HEK293 (cell line): ENCODE results near the gene TMEM51.

Experiments
- CTCF ChIA-PET: fragments of 350-600 bp; formaldehyde crosslinking; extraction: SDS; loops from one replicate; lab custom pipeline; 2021; ENCODE audit warnings: antibody characterized with exemption; lab: Yijun Ruan, JAX
- POLR2A ChIA-PET: fragments of 300-600 bp; formaldehyde crosslinking; extraction: SDS; loops from one replicate; lab custom pipeline; 2020; ENCODE audit warnings: antibody characterized with exemption, inconsistent platforms; lab: Yijun Ruan, JAX
- H3K27ac ChIP-seq: fragments of 200-500 bp; sonication (Bioruptor generic); 2 replicates; pipeline ENCODE4 v1.5.1; 2014; ENCODE audit warnings: low read depth, low read length, control low read depth, inconsistent platforms; ENCODE audit errors: extremely low read depth
- H3K36me3 ChIP-seq, 2 experiments: fragments of 200-500 bp in 1 of 2; sonication (Bioruptor generic) in 1 of 2; 1 replicate in 1 of 2; 2 replicates in 1 of 2; pipeline ENCODE4 v1.5.1; 2014 to 2017; ENCODE audit warnings: inconsistent platforms in 2 of 2, low read length in 2 of 2; ENCODE audit not compliant: control insufficient read depth in 2 of 2, insufficient read depth in 1 of 2
- H3K4me1 ChIP-seq: fragments of 200-500 bp; sonication (Bioruptor generic); 2 replicates; pipeline ENCODE4 v1.5.1; 2014; ENCODE audit warnings: mild to moderate bottlenecking, low read length, inconsistent platforms; ENCODE audit not compliant: control insufficient read depth, insufficient read depth
- H3K4me3 ChIP-seq: 2 replicates; pipeline ENCODE4 v1.5.1; 2011; ENCODE audit warnings: low read depth, mild to moderate bottlenecking, control low read depth, low read length, moderate library complexity
- H3K9me3 ChIP-seq: fragments of 200-500 bp; sonication (Bioruptor generic); 2 replicates; pipeline ENCODE4 v1.5.1; 2014; ENCODE audit warnings: low read depth, low read length, inconsistent platforms; ENCODE audit not compliant: control insufficient read depth, insufficient read depth
- PRDM10 ChIP-seq: fragments of 450-650 bp; formaldehyde crosslinking; IDR thresholded peaks from 2 replicates; pipeline ENCODE4 v1.5.1; 2016; ENCODE audit warnings: missing biosample characterization, missing genetic modification characterization
- ZBTB1 ChIP-seq: fragments of 450-650 bp; formaldehyde crosslinking; IDR thresholded peaks from 2 replicates; pipeline ENCODE4 v1.5.1; 2016; ENCODE audit warnings: missing biosample characterization, missing genetic modification characterization
- ZBTB8A ChIP-seq: fragments of 450-650 bp; formaldehyde crosslinking; IDR thresholded peaks from 2 replicates; pipeline ENCODE4 v1.5.1; 2016; ENCODE audit warnings: missing biosample characterization, missing genetic modification characterization
- ZNF114 ChIP-seq: fragments of 450-650 bp; formaldehyde crosslinking; IDR thresholded peaks from 2 replicates; pipeline ENCODE4 v1.5.0; 2017; ENCODE audit warnings: missing biosample characterization, missing genetic modification characterization
- ZNF266 ChIP-seq: fragments of 450-650 bp; formaldehyde crosslinking; IDR thresholded peaks from 2 replicates; pipeline ENCODE4 v1.5.1; 2016; ENCODE audit warnings: missing biosample characterization, missing genetic modification characterization, low read depth
- ZNF404 ChIP-seq: fragments of 450-650 bp; formaldehyde crosslinking; IDR thresholded peaks from 2 replicates; pipeline ENCODE4 v1.5.1; 2017; ENCODE audit warnings: missing biosample characterization, missing genetic modification characterization
- ZNF521 ChIP-seq: fragments of 450-650 bp; formaldehyde crosslinking; IDR thresholded peaks from 2 replicates; pipeline ENCODE4 v1.5.1; 2017; ENCODE audit warnings: missing biosample characterization, mild to moderate bottlenecking, missing genetic modification characterization
- ZNF558 ChIP-seq: fragments of 450-650 bp; formaldehyde crosslinking; IDR thresholded peaks from 2 replicates; pipeline ENCODE4 v1.5.1; 2016; ENCODE audit warnings: missing biosample characterization, missing genetic modification characterization
- ZNF626 ChIP-seq: fragments of 450-650 bp; sonication (Bioruptor Pico); formaldehyde crosslinking; IDR thresholded peaks from 2 replicates; pipeline ENCODE4 v1.5.1; 2018; ENCODE audit warnings: missing biosample characterization, missing genetic modification characterization, inconsistent platforms
- TF ChIP-seq, protein P1 (sequence below): fragments of 450-650 bp; formaldehyde crosslinking; IDR thresholded peaks from 2 replicates; pipeline ENCODE4 v1.5.1; 2016; ENCODE audit warnings: missing biosample characterization, missing genetic modification characterization
- TF ChIP-seq, protein P2 (sequence below): fragments of 450-650 bp; formaldehyde crosslinking; IDR thresholded peaks from 2 replicates; pipeline ENCODE4 v1.5.1; 2016; ENCODE audit warnings: missing biosample characterization, missing genetic modification characterization, borderline replicate concordance
- TF ChIP-seq, protein P3 (sequence below): fragments of 450-650 bp; formaldehyde crosslinking; IDR thresholded peaks from 2 replicates; pipeline ENCODE4 v1.5.1; 2016; ENCODE audit warnings: missing biosample characterization, missing genetic modification characterization
- TF ChIP-seq, protein P4 (sequence below): fragments of 450-650 bp; formaldehyde crosslinking; IDR thresholded peaks from 2 replicates; pipeline ENCODE4 v1.5.1; 2016; ENCODE audit warnings: missing biosample characterization, missing genetic modification characterization, borderline replicate concordance

TMEM51 gene

GRCh38 chr1:15176898-15177665, 23.5 kb downstream of the TMEM51 start (continued):
- TF ChIP-seq, protein P1, sequence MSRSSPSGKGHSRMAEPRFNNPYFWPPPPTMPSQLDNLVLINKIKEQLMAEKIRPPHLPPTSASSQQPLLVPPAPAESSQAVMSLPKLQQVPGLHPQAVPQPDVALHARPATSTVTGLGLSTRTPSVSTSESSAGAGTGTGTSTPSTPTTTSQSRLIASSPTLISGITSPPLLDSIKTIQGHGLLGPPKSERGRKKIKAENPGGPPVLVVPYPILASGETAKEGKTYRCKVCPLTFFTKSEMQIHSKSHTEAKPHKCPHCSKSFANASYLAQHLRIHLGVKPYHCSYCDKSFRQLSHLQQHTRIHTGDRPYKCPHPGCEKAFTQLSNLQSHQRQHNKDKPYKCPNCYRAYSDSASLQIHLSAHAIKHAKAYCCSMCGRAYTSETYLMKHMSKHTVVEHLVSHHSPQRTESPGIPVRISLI (tag by site-specific recombination): no peak
- no peak for TF ChIP-seq ZBTB8A (tag by site-specific recombination)
- TF ChIP-seq, protein P2, sequence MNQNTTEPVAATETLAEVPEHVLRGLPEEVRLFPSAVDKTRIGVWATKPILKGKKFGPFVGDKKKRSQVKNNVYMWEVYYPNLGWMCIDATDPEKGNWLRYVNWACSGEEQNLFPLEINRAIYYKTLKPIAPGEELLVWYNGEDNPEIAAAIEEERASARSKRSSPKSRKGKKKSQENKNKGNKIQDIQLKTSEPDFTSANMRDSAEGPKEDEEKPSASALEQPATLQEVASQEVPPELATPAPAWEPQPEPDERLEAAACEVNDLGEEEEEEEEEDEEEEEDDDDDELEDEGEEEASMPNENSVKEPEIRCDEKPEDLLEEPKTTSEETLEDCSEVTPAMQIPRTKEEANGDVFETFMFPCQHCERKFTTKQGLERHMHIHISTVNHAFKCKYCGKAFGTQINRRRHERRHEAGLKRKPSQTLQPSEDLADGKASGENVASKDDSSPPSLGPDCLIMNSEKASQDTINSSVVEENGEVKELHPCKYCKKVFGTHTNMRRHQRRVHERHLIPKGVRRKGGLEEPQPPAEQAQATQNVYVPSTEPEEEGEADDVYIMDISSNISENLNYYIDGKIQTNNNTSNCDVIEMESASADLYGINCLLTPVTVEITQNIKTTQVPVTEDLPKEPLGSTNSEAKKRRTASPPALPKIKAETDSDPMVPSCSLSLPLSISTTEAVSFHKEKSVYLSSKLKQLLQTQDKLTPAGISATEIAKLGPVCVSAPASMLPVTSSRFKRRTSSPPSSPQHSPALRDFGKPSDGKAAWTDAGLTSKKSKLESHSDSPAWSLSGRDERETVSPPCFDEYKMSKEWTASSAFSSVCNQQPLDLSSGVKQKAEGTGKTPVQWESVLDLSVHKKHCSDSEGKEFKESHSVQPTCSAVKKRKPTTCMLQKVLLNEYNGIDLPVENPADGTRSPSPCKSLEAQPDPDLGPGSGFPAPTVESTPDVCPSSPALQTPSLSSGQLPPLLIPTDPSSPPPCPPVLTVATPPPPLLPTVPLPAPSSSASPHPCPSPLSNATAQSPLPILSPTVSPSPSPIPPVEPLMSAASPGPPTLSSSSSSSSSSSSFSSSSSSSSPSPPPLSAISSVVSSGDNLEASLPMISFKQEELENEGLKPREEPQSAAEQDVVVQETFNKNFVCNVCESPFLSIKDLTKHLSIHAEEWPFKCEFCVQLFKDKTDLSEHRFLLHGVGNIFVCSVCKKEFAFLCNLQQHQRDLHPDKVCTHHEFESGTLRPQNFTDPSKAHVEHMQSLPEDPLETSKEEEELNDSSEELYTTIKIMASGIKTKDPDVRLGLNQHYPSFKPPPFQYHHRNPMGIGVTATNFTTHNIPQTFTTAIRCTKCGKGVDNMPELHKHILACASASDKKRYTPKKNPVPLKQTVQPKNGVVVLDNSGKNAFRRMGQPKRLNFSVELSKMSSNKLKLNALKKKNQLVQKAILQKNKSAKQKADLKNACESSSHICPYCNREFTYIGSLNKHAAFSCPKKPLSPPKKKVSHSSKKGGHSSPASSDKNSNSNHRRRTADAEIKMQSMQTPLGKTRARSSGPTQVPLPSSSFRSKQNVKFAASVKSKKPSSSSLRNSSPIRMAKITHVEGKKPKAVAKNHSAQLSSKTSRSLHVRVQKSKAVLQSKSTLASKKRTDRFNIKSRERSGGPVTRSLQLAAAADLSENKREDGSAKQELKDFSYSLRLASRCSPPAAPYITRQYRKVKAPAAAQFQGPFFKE: no peak
- no peak for TF ChIP-seq ZNF114

GRCh38 chr1:15177710-15178166, 24.2 kb downstream of the TMEM51 start:
- Histone ChIP-seq H3K4me3 (no peak overlapping the region), H3K36me3 (no peaks in the 10 kb centered on the region), H3K27ac (no peak overlapping the region), H3K4me1 (peaks cover 2% of the 10 kb centered on the region; the same call in 1 of the 2 replicates), H3K9me3 (no peaks in the 10 kb centered on the region)
- CTCF ChIA-PET: no interaction called here
- TF ChIP-seq PRDM10 (tag by site-specific recombination) (no peak), ZBTB1 (tag by site-specific recombination) (no peak), ZNF626 (tag by site-specific recombination) (no peak), ZNF521 (no peak), ZNF404 (tag by site-specific recombination) (no peak), ZNF266 (tag by site-specific recombination) (no peak), ZNF558 (tag by site-specific recombination) (no peak)
- TF ChIP-seq, protein P3, sequence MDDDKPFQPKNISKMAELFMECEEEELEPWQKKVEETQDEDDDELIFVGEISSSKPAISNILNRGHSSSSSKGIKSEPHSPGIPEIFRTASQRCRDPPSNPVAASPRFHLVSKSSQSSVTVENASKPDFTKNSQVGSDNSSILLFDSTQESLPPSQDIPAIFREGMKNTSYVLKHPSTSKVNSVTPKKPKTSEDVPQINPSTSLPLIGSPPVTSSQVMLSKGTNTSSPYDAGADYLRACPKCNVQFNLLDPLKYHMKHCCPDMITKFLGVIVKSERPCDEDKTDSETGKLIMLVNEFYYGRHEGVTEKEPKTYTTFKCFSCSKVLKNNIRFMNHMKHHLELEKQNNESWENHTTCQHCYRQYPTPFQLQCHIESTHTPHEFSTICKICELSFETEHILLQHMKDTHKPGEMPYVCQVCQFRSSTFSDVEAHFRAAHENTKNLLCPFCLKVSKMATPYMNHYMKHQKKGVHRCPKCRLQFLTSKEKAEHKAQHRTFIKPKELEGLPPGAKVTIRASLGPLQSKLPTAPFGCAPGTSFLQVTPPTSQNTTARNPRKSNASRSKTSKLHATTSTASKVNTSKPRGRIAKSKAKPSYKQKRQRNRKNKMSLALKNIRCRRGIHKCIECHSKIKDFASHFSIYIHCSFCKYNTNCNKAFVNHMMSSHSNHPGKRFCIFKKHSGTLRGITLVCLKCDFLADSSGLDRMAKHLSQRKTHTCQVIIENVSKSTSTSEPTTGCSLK (tag by site-specific recombination): no peak
- TF ChIP-seq, protein P4, sequence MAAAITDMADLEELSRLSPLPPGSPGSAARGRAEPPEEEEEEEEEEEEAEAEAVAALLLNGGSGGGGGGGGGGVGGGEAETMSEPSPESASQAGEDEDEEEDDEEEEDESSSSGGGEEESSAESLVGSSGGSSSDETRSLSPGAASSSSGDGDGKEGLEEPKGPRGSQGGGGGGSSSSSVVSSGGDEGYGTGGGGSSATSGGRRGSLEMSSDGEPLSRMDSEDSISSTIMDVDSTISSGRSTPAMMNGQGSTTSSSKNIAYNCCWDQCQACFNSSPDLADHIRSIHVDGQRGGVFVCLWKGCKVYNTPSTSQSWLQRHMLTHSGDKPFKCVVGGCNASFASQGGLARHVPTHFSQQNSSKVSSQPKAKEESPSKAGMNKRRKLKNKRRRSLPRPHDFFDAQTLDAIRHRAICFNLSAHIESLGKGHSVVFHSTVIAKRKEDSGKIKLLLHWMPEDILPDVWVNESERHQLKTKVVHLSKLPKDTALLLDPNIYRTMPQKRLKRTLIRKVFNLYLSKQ (tag by site-specific recombination): no peak
- POLR2A ChIA-PET: no interaction called here
